AG08395 (cell line): ENCODE measurements around the gene DYNC1H1.
"Not testable (repeated sequence)": the region's sequence is repeated elsewhere in the genome, so short reads cannot be mapped to it uniquely, and the experiment has no call there.

Source experiments
- DNase-seq: peaks from one replicate; pipeline ENCODE4 v3.0.0; 2012; ENCODE audit warnings: mixed read lengths, low spot score

The DYNC1H1 gene

GRCh38 chr14:101963656-101964296 is 597 bp upstream of the DYNC1H1 start:
- no peak for DNase-seq

DNA sequence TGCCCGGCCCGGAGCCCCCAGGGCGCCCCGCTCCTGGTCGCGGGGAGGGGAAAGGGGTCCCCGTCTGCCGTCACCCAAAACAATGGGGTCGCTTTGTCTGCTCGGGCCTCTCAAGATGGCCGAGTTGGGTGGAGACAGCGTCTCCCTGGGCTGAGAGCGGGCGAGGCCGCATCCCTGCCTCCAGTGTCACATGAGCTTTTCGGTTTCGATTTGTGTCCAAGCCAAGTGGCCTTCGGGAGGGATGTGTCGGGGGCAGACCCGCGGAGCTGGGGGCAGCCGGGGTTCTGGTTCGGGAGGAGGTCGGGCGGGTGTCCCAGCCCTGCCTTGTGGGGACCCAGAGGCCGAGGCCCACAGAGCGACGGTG is 790 bp downstream of the DYNC1H1 start:
- peak; percentile 57 for DNase-seq

GRCh38 chr14:101965770-101966722 is 1.7 kb downstream of the DYNC1H1 start:
- DNase-seq = no peak

DNA sequence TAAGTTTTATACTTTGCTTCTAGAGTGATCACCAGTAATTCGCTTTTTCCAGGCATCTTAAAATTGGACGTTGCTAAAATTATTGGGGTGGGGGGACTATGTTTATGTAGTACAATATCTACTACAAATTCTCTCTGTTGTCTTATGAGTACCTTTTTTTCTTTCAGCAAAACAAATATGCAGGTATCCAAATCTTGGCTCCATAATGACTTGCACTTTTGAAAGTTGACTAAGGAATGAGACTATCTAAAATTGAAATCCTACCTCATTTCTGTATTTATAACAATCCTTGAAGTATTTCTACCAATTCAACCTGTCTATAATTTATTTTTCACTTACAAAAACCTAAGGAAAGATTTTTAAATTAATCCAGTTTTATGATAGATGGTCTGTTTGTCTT is 2.4 kb downstream of the DYNC1H1 start:
- DNase-seq = no peak

- DNase-seq = no peak
Measured at GRCh38 chr14:101968186-101968585, 3.8 kb downstream of the DYNC1H1 start.

DNA sequence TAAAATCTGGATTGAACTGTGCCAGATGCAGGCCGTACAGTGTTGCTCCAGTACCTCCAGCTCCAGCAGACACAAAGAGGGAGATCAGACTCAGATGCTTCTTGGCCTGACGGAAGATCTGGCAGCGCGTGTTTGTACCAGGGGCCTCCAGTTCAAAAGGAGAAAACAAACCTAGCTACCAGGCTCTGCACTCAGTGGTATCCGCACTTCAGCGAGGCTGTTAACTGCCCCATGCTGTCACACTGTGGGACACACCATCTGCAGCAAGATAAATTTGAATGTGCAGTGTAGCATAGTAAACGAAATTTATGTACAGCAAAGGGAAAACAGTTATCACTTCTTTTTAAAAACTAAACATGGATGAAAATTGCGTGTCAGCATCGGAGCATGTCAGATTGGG is 5.1 kb downstream of the DYNC1H1 start:
- DNase-seq = no peak

DNA sequence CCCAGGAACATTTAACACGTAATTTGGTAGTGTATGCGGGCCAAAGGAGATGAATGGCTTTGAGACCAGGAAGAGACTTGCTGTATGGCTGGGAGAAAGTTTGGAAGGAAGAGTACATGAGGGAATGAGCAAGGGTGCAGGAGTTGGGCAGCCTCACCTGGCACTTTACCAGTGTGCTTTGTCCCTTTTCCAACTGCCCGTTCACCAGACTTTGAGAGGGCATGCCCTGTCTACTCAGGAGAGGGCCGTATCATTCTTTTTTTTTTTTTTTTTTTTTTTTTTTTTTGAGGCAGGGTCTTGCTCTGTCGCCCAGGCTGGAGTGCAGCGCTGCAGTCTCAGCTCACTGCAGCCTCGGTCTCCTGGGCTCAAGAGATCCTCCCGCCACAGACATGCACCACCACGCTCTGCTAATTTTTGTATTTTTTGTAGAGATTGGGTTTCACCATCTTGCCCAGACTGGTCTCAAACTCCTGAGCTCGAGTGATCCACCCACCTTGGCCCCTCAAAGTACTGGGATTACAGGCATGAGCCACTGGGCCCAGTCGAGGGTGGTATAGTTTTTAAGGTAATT is 6.5 kb downstream of the DYNC1H1 start:
- no peak for DNase-seq

DNA sequence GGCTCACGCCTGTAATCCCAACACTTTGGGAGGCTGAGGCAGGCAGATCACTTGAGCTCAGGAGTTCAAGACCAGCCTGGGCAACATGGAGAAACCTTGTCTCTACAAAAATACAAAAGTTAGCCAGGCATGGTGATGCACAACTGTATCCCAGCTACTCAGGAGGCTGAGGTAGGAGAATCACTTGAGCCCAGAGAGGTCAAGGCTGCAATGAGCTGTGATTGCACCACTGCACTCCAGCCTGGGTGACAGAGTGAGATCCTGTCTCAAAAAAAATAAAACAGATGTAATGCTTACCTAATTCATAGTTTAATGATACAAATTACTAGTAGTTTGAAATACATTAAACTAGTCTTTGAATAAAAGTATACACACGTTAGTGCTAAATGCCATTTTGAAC is 7.1 kb downstream of the DYNC1H1 start:
- DNase-seq = not testable (repeated sequence)

DNA sequence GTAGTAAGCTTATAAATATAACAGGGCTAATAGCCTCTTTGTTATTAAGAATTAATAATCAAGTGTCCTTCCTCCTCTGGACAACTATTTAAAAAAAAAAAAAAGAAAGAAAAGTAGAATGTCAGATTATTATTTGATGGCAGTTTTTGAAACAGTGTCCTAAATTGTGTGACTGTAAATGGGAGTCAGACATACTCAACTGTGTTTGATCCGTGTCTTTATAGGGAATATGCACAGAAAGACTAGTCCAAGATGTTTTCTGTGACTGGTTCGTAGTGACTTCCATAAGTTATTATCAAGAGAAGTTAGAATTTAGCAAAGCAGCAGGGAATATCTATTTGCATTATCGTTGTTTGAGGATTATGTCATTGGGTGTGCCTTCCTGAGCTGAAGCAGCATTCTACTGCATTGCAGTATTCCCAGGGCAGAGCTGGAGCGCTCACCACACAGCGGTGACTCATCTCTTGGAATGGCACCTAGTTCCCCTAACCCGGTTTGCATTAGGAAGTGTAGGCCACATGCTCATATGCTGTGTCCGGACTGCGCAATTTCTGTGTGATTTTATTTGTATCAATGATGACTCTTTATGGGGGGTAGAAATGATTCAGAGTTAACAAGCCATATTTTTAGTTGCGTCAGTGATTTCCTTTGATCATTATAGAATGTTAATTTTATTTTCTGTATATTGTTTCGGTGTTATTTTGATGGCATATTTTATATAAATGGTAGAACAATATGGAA is 7.9 kb downstream of the DYNC1H1 start:
- DNase-seq = peak; percentile 95

DNA sequence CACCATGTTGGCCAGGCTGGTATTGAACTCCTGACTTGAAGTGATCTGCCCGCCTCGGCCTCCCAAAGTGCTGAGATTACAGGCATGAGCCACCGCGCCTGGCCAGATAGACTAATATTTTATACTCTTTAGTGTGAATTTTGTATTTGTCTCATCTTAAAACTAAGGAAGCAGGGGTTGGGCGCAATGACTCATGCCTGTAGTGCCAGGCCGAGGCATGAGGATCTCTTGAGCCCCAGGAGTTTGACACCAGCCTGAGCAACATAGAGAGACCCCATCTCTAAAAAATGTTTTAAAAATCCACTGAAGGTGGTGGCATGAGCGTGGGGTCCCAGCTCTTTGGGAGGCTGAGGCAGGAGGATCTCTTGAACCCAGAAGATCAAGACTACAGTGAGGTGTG is 9.0 kb downstream of the DYNC1H1 start:
- no peak for DNase-seq

DNA sequence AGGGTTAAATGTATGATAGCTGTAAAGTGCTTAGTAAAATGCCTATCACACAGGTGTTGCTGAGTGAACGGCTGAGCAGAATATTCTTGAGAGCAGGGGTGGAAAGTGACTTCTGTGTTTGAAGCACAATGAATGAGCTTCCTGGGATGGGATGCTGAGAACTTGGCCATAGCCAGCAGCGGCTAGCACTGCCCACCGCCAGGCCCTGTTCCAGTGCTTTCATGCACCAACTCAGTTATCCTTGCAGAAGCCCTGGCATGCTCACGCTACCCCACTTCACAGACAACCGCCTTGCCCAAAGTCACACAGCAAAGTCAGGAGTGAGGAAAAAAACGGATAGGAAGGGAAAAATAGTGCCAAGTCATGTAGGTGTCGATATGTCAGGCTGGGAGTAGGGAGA is 10.9 kb downstream of the DYNC1H1 start:
- no peak for DNase-seq

- DNase-seq = no peak
Measured at GRCh38 chr14:101977311-101978071, 13.1 kb downstream of the DYNC1H1 start.

DNA sequence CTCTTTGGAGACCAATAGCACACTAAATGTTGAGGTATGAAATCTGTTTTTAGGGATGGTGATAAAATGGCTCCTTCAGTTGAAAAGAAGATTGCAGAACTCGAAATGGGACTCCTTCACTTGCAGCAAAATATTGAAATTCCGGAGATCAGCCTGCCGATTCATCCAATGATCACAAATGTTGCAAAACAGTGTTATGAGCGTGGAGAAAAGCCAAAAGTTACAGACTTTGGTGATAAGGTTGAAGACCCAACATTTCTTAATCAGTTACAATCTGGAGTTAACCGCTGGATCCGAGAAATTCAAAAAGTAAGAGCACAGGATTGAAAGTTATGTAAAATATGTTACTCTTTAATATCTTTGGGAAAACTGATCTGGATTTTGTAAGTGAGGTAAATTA is 15.3 kb downstream of the DYNC1H1 start:
- DNase-seq = no peak

GRCh38 chr14:101980251-101980650 is 15.9 kb downstream of the DYNC1H1 start:
- DNase-seq = no peak

DNA sequence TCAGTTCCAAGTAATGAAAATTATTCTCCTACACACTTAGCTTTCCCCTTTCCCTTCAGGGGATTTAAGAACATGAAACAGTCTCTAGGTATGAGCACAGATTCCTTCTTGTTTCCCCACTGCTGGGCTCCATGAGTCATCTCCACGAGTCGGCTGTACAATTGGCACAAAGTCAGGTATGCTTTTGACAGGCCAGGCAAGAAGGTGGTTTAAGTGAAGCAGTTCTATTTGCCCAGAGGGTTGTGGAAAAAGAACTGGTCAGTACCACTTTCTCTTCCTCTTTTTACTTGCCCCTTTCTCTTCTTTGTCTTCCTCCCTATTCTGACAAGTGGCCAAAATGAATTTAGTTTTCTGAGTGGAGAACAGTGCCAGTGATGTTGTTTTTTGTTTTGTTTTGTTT is 16.3 kb downstream of the DYNC1H1 start:
- peak; percentile 94 for DNase-seq

GRCh38 chr14:101982621-101983020 is 18.2 kb downstream of the DYNC1H1 start:
- no peak for DNase-seq

GRCh38 chr14:101984831-101985230 is 20.5 kb downstream of the DYNC1H1 start:
- not testable (repeated sequence) for DNase-seq

- DNase-seq = no peak
Measured at GRCh38 chr14:101985957-101986356, 21.6 kb downstream of the DYNC1H1 start.

GRCh38 chr14:101986953-101987352 is 22.6 kb downstream of the DYNC1H1 start:
- no peak for DNase-seq

GRCh38 chr14:101988377-101988776 is 24.0 kb downstream of the DYNC1H1 start:
- DNase-seq = no peak

DNA sequence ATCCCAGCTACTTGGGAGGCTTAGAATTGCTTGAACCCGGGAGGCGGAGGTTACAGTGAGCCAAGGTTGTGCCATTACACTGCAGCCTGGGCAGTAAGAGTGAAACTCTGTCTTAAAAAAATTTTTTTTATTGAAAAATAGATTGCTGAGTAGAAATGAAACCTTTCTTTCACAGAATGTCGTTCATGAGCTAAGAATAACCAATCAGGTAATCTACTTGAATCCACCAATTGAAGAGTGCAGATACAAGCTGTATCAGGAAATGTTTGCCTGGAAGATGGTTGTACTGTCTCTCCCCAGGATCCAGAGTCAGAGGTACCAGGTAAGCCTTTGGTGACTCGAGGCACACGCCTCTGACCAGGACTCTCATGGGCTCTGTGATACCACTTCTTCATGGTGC is 27.0 kb downstream of the DYNC1H1 start:
- no peak for DNase-seq

DNA sequence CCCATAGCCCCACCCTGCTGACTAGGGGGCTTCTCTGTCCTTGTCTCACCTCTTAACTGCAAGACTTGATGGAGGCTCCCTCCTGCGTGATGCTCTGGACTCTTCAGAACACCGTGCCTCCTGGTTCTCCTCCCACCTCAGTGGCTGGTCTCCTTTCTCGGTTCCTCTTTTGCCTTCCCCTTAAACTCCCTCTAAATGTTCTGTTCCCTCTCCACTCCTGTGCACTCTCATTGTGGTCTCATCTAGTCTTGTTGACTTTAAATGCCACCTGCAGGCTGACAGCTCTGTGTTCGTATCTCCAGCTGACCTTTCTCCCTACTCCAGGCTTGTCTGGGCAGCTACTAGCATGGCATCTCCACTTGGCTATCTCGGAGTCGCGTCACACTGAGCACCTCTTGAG is 28.3 kb downstream of the DYNC1H1 start:
- no peak for DNase-seq
